NAMALWA (cell line): Measurements from ENCODE around the gene GTF2IRD1.
"Not testable (repeated sequence)": the region's sequence is repeated elsewhere in the genome, so short reads cannot be mapped to it uniquely, and the experiment has no call there.

Source experiments
- DNase-seq: peaks from one replicate; pipeline ENCODE4 v3.0.0-alpha.2; 2015; ENCODE audit warnings: low spot score

The GTF2IRD1 gene

DNA sequence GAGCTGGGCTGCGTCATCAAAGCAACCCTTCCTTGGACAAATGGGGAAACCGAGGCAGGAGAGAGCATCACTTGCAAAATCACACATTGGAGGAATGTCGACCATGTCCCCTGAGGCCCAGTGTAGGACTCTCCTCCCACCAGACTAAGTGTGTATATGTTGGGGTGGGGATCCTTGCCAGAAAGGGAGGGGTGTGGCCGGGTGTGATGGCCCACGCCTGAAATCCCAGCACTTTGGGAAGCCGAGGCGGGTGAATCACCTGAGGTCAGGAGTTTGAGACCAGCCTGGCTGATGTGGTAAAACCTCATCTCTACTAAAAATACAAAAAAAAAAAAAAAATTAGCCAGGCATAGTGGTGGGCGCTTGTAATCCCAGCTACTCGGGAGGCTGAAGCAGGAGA lies 23.3 kb upstream of the GTF2IRD1 start:
- DNase-seq, result not testable (repeated sequence)

- DNase-seq, result no peak
These were observed 22.7 kb upstream of the GTF2IRD1 start for GRCh38 chr7:74430961-74431466.

DNA sequence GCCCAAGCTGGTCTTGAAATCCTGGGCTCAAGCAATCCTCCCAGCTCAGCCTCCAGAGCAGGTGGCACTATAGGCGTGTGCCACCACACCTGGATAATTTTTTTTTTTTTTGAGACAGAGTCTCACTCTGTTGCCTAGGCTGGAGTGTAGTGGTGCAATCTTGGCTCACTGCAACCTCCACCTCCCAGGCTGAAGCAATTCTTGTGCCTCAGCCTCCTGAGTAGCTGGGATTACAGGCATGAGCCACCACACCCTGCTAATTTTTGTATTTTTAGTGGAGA lies 16.5 kb upstream of the GTF2IRD1 start:
- not testable (repeated sequence) for DNase-seq

DNA sequence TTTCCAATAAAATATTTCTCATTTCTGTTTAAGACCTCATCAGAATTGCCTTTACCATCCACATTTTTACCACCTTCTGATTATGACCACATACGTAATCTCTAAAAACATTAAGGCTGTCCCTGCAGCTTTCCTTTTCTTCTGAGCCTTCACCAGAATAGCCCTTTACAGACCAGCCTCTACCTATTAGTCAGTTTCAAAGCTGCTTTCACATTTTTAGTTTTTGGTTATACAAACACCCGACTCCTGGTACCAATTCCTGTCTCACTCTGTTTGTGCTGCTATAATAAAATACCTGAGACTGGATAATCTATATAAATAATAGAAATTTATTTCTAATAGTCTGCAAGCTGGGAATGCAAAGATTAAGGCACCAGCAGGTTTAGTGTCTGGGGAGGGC lies 15.4 kb upstream of the GTF2IRD1 start:
- no peak for DNase-seq

DNA sequence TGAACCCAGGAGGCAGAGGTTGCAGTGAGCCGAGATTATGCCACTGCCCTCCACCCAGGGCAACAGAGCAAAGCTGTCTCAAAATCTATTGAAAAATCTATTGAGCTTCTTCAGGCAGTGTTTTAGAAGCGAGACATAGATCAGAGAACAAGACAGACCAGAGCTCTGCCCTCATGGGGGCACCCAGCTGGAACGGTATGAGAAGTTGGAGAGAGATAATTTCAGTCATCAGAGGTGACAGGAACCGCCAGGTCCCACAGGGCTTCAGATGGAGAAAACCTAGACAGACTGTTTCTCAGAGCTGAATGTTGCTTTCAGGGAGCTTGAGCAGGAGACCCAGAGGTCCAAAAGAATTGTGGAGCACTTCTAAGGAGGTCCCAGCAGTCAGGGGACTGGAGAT lies 14.2 kb upstream of the GTF2IRD1 start:
- no peak for DNase-seq

GRCh38 chr7:74440143-74440542 lies 13.6 kb upstream of the GTF2IRD1 start:
- DNase-seq, result not testable (repeated sequence)

DNA sequence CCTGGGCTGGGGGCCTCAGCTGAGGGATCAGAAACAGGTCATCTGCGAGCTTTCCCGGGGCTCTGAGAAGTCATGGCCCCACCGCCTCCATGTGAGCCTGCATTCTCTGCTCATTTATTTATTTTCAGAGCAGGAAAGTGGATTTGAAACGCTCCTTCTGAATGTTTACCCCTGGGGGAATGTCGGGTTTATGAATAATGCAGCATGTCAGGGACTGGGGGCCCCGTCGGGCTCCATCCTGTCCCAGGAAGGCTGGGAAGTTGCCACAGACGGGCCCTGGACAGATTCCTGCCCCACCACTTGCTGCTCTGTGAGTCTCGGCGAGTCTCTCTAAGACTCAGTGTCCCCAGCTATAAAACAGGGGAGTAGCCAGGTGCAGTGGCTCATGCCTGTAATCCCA lies 11.9 kb upstream of the GTF2IRD1 start:
- no peak for DNase-seq

- no peak for DNase-seq
These were observed 10.0 kb upstream of the GTF2IRD1 start for GRCh38 chr7:74443543-74444247.

GRCh38 chr7:74449144-74449543 lies 4.6 kb upstream of the GTF2IRD1 start:
- no peak for DNase-seq

DNA sequence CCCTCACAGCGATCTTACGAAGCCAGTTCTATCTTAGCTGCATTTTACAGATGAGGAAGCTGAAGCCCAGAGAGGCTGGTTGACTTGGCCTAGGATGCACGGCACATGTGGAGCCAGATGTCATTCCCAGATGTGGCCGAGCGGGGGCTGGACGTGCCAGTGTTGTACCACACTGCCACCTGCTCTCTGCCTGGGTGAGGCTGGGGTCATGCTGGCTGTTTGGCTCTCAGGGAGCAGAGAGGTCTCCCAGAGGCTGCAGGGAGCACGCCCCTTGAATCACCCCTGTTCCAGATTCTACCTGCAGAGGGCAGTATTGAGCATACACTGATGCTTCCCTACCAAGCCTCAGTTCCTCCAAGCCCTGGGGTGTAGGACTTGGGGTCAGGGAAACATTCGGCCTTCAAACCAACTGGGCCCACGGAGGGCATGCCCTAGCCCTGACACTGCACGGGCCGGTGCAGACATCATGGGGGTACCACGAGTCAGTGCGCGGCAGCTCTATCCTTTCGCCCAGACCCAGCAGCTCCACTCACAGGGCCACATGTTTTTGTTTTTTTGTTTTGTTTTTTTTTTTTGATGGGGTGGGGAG lies 3.8 kb upstream of the GTF2IRD1 start:
- peak; percentile 88 for DNase-seq

DNA sequence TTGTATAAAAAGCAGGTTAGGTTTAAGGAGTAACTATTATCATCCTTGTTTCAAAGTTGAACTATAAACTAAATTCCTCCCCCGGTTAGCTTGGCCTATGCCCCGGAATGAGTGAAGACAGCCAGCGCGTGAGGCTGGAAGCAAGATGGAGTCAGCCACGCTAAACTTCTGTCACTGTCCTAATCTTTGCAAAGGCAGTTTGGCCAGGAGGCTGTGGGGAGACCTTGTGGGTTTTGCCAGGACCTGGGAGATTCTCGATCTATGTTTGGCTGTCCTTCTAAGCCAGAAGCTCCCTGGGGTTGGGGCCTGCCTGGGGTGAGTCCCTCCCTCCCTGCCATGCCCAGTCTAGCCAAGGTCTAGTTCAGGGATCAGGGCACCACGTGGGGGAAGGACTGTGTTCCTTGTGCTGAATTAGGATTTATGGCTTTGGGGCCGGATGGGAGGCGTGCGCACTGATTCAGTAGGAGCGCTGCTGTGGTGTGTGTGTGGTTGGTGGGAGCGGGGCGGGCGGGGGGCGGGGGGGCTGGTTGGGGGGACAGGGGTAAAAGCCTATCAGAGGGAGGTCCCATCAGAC lies 871 bp upstream of the GTF2IRD1 start:
- DNase-seq, result no peak

DNA sequence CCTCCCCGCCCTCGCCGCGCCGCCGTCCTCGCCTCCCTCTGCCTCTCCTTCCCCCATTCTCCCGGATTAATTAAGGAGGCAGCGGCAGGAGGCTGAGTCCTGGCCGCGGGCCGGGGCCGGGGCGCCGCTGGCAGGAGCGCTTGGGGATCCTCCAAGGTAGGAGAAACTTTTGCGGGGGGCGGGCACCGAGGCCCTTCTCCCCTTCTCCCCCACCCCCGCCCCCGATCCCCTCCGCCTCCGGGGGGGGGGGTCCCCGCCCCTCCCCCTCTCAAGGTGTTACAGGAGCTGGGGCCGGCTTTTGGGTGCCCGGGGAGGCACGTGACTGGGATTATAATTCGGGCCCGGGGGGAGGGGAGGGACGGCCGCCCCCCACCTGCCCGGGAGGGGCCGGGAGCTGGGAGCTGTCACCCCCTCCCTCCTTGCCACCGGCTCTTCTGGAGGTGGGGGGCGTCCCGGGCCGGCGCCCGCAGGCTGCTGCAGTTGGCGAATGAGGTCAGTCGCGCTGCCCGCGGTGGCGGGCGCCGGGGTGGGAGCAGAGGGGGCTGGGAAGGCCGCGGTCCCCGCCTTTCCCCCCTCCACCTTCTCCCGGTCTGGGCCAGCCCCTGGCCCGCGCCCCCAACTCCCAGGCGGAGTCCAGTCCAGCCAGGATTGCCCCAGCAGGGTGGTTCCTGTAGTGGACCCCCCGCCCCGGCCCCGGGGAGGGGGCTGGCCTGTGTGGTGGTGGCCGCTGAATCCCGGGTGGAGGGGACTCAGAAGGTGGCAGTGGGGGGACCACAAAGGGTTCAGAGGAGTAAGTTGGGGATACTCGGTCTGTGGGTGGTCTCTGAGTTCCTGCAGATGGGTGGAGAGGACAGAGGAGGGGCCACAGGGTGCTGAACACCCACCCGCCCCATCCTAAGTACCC lies 567 bp downstream of the GTF2IRD1 start:
- DNase-seq, result no peak

- DNase-seq, result no peak
These were observed 1.2 kb downstream of the GTF2IRD1 start for GRCh38 chr7:74454925-74455288.

GRCh38 chr7:74455291-74455804 lies 1.6 kb downstream of the GTF2IRD1 start:
- DNase-seq, result no peak

GRCh38 chr7:74455928-74456327 lies 2.2 kb downstream of the GTF2IRD1 start:
- no peak for DNase-seq

DNA sequence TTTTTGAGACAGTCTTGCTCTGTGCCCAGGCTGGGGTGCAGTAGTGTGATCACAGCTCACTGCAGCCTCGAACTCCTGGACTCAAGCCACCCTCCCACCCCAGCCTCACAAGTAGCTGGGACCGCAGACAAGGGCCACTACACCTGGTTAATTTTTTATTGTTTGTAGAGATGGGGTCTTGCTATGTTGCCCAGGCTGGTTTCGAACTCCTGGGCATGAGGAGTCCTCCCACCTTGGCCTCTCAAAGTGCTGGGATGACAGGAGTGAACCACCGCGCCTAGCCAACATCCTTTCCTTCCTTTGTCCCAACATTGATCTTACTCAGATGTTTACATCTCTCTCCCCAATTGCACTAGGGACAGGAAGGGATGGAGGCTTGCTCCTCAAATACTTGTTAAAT lies 3.3 kb downstream of the GTF2IRD1 start:
- DNase-seq, result no peak

- no peak for DNase-seq
These were observed 8.4 kb downstream of the GTF2IRD1 start for GRCh38 chr7:74461970-74462706.

- no peak for DNase-seq
These were observed 9.0 kb downstream of the GTF2IRD1 start for GRCh38 chr7:74462707-74463100.

GRCh38 chr7:74464931-74465886 lies 11.5 kb downstream of the GTF2IRD1 start:
- peak; percentile 36 for DNase-seq

DNA sequence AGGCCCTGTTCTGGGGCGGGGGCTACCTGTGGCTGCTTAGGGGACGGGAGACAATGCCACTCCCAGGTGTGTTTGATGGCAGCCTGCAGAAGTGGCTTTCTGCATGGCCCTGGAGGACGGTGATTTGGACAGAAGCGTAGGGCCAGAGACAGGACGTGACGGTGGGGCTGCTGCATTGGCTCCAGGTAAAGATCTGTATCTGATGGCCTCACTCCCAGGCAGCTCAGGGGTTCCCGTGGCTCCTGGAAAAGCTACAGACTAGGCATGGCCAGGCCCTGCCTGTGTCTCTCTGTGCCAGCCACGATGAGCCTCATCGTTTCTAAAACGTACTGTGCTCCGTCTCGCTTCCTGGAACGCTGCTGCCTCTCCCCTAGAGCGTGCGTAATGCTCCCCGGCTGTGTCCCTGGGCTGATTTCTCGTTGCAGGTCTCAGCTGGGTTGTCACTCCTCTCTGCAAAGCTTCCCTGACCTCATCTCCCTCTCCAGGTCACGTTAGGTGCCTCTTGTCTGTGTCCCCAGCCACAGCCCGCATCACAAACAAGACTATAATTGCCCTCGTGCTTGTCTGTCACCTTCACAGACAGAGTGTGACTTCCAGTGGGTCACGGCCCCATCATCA lies 12.6 kb downstream of the GTF2IRD1 start:
- no peak for DNase-seq
